ENCODE data around the gene CCNL2.

- no peak for TF ChIP-seq CTCF (IDR thresholded peaks at IDR 0.05; ENCODE audit: low read depth, low read length)
- no peak for TF ChIP-seq EZH2phosphoT487 (IDR thresholded peaks at IDR 0.05; ENCODE audit: low read depth)
Measured at GRCh38 chr1:1435911-1436629, 36.9 kb upstream of the CCNL2 start.
